ENCODE results near the gene ADCY4.

GRCh38 chr14:24280797-24281460 lies 53.9 kb downstream of the ADCY4 start:
- TF ChIP-seq ZFX (IDR thresholded peaks at IDR 0.05) = no peak
- no peak for TF ChIP-seq CTCF (conservative IDR thresholded peaks at IDR 0.05)
